Measurements from ENCODE around the gene CA14.
"Not testable (repeated sequence)": the region's sequence is repeated elsewhere in the genome, so short reads cannot be mapped to it uniquely, and the experiment has no call there.

The CA14 gene
- 0 reads per million in 2 donors for total RNA-seq

DNA sequence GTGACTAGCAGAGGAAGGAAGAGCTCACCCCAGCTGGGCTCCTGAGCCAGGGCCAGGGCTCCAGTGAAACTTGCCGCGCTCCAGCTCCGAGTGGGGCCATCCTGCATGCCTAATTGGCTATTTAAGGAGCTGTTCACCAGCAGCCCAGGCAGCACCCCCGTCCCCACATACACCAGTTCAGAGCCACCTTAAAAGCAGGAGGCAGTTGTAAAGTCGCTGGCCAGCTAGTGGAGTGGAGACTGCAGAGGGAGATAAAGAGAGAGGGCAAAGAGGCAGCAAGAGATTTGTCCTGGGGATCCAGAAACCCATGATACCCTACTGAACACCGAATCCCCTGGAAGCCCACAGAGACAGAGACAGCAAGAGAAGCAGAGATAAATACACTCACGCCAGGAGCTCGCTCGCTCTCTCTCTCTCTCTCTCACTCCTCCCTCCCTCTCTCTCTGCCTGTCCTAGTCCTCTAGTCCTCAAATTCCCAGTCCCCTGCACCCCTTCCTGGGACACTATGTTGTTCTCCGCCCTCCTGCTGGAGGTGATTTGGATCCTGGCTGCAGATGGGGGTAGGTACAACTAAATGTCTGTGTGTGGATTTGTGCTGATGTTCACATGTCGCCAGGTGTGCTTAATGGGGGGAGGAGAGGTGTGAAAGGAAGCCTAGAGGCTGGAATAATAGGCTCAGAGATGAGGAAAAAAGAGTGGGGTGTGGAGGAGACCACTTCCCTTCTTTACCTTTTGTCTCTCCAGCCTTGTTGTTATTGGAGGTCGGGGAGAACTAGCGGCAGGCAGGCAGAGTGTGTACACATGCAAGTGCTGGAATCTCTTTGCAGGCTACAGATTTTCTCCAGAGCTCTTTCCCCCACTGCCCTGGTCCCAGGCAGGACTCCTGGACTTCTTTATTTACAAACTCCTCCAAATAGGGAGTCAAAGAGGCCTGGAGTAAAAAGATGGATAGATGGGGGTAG, at the start of gene CA14:
Gene CA14, plus strand, starts transcription at position 151 of the 962 bp plus-strand sequence. Its CDS starts 355 bp downstream, at position 506.
- DNase-seq, result no peak

DNA sequence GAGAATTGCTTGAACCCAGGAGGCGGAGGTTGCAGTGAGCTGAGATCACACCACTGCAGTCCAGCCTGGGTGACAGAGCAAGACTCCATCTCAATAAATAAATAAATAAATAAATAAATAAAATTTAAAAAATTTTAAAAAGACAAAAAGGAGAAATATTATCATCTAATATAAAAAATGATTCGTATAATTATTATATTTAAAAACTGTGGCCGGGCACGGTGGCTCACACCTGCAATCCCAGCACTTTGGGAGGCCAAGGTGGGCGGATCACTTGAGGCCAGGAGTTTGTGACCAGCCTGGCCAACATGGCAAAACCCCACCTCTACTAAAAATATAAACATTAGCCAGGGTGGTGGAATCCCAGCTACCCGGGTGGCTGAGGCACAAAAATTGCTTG, 49.1 kb upstream of the CA14 start:
- DNase-seq, result not testable (repeated sequence)

DNA sequence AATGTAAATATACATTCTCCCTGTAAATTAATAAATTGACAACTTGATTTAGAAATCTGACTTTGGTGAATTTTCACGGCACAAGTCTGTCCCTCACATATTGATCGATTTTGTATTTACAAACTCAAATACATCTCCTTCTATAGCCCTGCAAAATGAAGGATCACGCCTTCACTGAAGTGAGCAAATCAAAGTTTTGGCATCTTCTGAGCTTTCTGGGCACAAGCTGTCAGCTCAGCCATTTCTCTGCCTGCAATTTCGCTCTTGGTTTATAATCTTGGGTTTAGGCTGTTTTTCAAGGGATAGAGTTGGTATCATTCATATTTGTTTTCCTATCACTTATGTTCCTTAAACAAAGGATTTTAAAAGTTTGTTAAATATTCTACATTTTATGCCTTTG, 47.5 kb upstream of the CA14 start:
- no peak for DNase-seq

DNA sequence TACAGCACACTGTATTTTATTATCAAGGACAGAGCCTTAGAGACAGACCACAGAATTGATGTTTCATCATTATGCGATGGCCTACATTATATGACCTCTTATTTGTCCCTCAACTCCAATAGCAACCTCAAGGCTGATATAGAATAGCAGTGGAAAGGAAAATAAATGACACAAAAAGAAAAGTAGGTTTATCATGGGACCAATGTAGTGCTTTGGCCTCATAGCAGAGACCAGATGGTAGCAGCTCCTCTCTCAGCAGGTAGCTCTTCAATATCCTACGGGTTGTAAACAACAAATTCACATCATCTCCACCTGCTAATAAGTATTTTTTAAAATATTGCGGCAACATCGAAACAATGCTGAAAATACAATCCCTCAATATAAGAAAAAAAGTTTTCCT, 46.9 kb upstream of the CA14 start:
- no peak for DNase-seq

DNA sequence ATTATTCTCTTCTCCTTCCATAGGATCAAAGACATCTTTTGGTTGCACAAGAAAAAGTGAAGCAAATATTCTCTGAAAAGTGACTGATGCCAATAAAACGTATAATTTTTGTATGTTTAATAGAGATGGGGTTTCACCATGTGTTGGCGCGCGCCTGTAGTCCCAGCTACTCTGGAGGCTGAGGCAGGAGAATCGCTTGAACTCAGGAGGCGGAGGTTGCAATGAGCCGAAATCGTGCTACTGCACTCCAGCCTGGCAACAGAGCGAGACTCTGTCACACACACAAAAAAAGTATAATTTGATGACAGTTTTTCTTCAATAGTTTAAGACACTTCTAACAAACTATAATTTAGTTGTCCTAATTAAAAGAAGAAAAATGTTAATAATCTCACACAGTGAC, 45.5 kb upstream of the CA14 start:
- no peak for DNase-seq

DNA sequence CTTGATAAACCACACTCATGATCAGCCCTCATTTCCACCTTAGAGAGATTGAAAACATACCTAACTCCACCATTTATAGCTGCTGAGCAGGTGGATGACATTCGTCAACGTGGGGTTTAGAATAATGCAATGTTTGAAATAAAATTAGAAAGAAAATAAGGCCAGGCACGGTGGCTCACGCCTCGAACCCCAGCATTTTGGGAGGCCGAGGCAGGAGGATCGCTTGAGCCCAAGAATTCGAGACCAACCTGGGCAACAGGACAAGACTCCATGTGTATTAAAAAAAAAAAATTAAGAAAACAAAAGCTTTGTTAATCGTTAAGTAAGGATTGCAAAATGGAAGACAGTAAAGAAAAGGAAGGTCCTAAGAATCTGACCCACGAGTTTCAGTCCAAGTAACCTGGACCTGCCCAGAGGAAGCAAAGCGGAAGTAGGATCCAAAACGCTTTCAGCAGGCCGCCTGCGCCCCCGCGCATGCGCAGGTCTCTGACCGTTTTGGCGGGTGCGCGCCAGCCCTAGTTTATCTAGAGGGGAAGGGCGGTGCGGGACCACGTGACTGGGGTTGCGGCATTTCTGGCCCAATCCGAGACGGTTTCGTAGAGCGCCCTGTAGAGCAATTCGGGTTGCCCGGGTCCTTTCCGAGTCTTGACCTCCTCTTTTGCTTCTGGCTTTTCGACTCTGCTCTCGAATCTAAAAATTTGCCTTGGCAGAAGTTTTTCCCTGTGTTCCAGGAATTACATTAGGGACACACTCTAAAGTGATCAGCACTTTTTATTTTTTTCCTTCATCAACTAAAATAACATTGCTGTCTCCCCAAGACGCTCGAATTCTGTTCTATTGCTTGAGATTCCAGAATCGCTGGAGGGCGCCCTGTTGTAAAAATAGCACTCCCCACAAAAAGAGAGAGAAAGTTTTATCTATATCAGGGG, 44.1 kb upstream of the CA14 start:
- peak; percentile 85 for DNase-seq

DNA sequence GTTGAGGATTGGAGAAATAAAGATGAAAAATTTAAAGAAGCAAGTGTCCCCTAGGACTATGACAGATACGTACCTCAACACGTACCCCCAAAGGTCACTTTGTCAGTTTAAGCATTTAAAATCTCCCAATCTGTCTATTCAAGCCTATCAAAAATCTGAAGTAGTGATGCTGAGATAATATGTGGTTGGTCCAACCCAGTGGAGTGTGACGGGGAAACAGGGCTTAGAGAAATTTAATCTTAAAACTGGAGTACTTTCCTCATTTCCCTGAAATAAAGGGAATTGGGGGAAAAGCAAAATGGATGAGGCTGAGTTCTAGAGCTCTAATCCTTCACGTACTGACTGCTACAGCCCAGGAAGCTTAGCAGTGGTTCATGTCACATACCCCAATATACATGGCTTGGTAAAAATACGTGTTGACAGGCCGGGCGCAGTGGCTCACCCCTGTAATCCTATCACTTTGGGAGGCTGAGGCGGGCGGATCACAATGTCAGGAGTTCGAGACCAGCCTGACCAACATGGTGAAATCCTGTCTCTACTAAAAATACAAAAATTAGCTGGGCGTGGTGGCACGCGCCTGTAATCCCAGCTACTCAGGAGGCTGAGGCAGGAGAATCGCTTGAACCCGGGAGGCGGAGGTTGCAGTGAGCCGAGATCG, 43.3 kb upstream of the CA14 start:
- not testable (repeated sequence) for DNase-seq

DNA sequence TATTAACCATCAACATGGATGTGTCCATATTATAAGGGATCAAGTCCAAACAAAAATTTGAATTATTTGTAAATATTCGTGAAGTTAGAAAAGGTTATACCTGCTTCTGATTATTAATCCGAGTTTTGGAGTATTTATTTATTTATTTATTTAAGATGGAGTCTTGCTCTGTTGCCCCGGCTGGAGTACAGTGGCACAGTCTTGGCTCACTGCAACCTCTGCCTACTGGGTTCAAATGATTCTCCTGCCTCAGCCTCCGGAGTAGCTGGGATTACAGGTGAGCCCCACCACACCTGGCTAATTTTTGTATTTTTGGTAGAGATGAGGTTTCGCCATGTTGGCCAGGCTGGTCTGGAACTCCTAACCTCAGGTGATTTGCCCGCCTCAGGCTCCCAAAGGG, 41.7 kb upstream of the CA14 start:
- not testable (repeated sequence) for DNase-seq

DNA sequence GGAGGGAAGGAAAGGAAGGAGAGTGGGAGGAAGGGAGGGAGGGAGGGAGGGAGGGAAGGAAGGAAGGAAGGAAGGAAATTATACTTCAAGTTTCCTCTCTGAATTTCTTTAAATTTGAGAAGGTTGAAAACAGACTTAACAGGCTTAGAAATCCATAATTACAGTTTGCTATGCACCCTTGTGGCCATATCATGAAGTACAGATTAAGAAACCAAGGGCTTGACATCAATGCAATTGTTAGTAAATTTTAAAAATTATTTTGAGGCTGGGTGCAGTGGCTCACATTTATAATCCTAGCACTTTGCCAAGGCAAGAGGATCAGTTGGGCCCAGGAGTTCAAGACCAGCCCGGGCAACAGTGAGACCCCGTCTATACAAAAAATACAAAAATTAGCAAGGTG, 36.0 kb upstream of the CA14 start:
- DNase-seq, result no peak

DNA sequence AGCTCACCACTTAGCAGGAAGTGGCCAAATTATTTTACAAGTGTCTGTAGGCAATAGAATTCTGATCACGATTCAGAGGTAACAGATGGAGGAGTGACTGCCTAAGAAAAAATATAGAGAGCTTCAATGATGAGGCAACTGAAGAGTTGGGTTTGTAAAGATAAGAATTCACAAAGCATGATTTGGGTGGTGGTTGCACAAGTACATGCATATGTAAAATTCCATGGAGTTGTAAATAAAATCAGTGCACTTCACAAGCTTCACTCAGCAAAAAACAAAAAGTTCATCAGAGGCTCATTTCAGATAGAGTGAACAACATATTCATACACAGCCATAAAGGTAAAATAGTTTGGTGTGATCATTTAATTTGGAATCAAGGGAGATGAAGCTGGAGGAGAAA, 32.6 kb upstream of the CA14 start:
- no peak for DNase-seq

DNA sequence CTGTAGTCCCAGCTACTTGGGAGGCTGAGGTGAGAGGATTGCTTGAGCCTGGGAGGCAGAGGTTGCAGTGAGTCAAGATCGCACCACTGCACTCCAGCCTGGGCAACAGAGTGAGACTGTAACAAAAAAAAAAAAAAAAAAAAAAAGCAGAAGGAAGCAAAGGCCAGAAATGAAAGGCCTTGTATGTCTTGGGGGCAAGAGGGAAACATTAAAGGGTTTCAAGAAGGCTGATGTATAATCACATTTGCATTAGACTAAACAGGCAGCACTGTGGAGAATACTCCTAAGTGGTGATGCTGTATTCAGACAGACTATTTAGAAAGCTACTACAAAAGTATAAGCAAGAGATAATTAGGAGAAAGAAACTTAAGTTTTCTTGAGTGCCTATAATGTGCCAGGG, 32.0 kb upstream of the CA14 start:
- DNase-seq, result no peak

DNA sequence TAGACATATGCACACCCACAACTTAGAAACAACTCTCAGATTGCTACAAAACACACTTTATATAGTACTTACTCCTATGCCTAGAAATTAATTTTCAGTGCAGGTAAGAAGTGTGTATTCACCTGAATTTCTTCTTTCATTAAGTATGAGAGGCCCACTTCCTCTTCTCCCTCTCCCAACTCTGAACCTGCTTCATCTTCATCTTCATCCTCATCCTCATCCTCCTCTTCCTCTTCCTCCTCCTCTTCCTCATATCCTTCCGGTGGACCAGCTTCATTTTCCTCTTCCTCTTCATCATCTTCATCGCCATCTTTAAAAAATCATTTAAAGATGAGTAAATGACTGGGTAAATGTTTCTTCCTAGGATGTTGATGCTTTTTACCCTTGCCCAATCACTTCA, 31.1 kb upstream of the CA14 start:
- DNase-seq, result no peak

DNA sequence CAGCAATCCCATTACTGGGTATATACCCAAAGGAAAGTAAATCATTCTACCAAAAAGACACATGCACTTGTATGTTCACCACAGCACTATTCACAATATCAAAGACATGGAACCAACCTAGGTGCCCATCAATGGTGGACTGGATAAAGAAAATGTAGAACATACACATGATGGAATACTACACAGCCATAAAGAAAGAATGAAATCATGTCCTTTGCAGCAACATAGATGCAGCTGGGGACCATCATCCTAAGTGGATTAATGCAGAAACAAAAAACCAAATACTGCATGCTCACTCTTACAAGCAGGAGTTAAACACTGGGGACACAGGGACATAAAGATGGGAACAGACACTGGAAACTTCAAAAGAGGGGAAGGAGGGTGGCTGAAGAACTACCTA, 30.3 kb upstream of the CA14 start:
- DNase-seq, result no peak

DNA sequence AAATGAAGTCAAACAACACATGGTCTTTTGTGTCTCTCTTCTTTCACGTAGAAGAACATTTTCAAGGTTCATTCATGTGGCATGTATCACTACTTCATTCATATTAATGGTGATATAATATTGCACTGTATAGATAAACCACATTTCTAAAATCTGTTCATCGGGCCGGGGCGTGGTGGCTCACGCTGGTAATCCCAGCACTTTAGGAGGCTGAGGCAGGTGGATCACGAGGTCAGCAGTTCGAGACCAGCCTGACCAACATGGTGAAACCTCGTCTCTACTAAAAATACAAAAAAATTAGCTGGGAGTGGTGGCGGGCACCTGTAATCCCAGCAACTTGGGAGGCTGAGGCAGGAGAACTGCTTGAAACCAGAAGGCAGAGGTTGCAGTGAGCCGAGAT, 29.3 kb upstream of the CA14 start:
- not testable (repeated sequence) for DNase-seq

DNA sequence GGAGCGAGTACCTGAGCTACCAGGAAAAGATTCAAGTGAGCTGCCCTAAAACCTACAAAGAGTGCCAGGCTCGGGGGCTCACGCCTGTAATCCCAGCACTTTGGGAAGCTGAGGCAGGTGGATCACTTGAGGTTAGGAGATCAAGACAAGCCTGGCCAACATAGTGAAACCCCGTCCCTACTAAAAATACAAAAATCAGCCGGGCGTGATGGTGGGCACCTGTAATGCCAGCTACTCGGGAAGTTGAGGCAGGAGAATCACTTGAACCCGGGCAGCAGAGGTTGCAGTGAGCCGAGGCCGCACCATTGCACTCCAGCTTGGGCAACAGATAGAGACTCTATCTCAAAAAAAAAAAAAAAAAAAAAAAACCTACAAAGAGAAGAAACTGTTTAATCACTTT, 24.7 kb upstream of the CA14 start:
- not testable (repeated sequence) for DNase-seq

DNA sequence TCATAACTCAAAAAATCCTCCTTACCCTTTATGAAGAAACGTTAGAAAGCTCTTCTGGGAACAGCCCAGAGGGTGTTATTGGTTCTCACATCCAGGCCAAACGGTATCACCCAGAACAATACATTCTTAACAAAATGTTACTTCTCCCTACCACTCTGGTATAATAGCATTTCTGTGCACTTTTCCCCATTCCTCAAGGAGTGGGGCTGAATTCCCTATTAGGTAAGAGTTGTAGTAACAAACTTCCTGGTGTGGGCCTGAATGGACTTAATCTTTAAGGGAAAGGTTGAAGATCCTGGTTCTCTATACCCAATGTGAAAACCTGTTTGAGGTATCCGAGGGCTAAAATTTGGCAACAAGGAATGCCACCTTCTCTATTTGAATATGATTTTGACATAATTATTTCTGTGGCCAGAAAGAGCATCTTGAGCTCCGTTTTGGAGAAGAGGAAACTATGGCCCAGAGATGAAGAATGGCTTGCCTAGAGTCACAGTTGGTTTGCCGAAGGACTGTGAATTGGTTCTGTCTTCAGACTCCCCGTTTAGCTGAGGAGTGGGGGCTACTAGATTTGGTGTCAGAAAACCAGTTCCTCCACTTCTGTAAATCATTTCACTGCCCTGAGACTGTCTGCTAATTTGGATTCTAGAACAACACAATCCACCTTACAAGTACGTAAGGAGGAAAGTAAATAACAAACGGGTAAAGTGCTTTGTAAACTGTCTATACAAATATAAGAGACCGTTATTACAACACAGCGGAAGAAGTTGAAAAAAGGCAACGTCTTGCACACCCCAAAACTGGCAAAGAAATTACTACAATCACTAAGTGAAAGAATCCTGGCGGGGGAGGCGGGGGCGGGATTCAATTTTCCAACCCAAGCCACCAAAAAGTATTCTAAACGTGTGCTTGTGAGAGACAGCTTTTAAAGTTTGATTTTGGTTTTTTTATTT, 23.9 kb upstream of the CA14 start:
- no peak for DNase-seq

DNA sequence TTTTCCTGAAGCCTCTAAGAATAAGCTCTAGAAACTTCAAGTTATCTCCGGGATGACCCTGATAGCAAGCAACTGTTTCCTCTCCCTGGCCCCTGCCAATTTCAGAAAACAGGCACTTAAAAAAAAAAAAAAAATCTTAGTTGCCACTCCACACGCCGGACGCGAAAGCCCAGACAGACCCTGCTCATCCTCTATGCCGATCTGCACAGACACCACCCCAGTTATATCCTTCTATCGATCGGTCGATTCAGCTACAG, 23.3 kb upstream of the CA14 start:
- no peak for DNase-seq

DNA sequence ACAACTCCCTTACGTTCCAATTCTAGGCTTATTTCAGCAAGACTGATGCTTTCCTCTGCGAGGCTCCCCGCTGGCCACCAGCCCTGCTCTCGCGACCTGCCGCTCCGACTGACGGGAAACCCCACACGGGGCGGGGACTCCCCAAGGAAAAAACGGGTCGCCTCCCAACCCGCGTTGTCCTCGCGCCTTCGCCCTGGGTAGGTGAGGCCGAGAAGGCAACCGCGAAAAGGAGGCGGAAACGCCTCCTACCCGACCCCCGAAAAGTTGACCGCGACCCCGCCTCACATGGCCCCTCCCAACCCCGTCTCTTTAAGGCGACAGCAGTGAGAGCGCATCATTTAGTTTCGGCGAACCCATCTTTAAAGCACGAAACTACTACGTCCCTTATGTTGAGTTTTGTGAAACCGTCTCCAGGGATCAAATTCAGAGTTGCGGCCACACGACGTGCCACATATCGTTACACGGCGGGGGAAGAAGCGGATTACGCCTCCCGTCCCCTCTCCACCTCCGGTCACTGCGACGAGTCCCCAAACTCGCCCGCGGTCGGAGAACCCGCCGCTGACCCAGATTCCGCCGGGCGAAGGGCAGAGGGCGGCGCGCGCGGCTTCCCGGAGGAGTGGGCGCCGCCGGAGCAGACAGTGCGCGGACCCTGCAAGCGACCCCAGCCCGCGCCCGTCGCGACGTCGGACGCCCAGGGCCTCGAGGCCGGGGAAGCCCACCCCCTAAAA, 22.8 kb upstream of the CA14 start:
- DNase-seq, result peak; percentile 86

DNA sequence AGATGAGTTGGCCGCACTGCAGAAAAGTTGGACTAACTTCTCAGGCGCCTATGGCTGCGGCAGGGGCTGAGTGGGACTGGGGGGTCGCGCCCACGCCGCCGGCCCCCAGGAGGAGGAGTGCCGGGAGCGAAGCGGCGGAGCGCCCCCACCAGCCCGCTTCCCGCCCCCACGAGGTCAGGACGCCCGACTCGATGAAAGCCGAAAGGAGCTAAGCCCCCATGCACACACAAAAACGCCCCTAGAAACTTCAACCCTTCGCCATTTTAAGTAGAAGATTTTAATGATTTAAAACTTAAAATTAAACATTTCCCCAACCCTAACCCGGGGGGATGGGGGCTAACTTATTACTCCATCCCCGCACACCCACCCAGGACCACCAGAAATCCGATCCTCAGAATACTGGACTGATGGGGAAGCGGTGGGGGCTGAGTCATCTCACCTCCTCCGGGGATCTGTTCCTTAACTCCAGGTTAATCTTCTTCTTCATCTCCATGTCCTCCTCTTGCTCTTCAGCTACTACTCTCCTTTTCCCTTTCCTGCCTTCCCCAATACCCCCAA, 22.2 kb upstream of the CA14 start:
- peak; percentile 18 for DNase-seq

DNA sequence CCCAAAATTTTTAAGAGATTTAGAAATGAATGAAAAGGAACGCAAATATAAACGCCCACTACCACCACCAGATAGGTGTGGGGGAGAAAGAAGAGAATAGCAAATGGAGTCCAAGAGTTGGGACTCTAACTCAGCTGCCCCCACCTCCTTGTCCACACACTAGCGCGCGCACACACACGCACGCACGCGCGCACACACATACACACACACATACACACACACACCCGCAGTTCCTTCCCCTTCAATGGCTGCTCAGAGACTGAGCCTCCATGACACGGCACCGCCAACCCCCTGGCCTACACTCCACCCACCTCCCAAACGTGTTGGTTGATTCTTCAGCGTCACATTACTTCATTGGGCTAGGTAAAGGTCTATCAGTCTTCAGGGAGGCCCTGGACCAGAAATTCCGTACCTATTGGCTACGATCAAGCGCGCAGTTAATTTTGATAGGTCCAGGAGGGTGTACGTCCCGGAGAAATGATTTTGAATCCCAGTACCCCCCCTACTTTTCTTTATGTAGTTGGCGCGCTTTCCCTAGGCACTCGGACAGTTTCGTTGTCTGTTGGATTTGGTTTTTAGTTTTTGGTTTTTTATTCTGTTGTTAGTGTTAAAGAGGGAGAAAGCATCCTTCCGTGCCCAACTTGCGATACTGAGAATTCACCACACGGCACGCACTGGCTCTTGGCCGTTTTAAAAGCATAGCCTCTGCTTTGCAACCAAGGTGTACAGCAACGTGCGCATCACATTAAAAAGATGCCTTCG, 21.5 kb upstream of the CA14 start, which contains the start of gene ANP32E:
Gene ANP32E, minus strand, starts transcription at position 261 of the 762 bp plus-strand sequence. CDS start 326 bp downstream, outside the sequence.
- peak; percentile 87 for DNase-seq

All from T-helper 9 cell (primary cell).